ENCODE measurements around the gene KLHL30. TPM values are rescaled to one million over a fixed set of nuclear protein-coding genes. Genes with fewer than 3 reads are reported as not detected.

The KLHL30 gene
- total RNA-seq, 1 experiment from 2014 or later = not detected

GRCh38 chr2:238117199-238118154 is 21.0 kb upstream of the KLHL30 start:
- peaks cover 12% of the 10 kb centered on the region for H3K27me3 Mint-ChIP-seq (ENCODE audit: low read depth)
- Histone ChIP-seq H3K4ac (ENCODE audit: low read depth, low read length) (no peak overlapping the region), H3T11ph (ENCODE audit: low read length) (no peak overlapping the region), H3K4me1 (ENCODE audit: insufficient read depth, low read length) (no peaks in the 10 kb centered on the region), H3K56ac (ENCODE audit: insufficient read length, low read depth, low read length) (no peak overlapping the region), H4K91ac (ENCODE audit: insufficient read length, low read depth, low read length) (no peak overlapping the region), H4K5ac (ENCODE audit: insufficient read length, low read depth, low read length) (no peak overlapping the region), H3K79me1 (ENCODE audit: insufficient read depth, low read depth, low read length, poor library complexity, severe bottlenecking) (no peaks in the 10 kb centered on the region), H2AK5ac (ENCODE audit: insufficient read length, low read length) (no peak overlapping the region), H3K79me2 (ENCODE audit: insufficient read depth, low read length) (no peaks in the 10 kb centered on the region), H3K23me2 (ENCODE audit: insufficient read length, low read depth, low read length, poor library complexity, severe bottlenecking) (peaks cover 5% of the 10 kb centered on the region), H3K14ac (ENCODE audit: insufficient read depth, low read length) (no peak overlapping the region; the same call in 1 of the 2 replicates), H3K27me3 (ENCODE audit: insufficient read depth, low read length) (no peaks in the 10 kb centered on the region), H2AFZ (ENCODE audit: low read length) (no peak overlapping the region), H3K9me3 (ENCODE audit: control insufficient read depth, low read depth, low read length) (no peaks in the 10 kb centered on the region), H2BK20ac (ENCODE audit: low read depth, low read length, poor library complexity, severe bottlenecking) (no peak overlapping the region), H3K23ac (ENCODE audit: insufficient read length, low read depth, low read length) (no peak overlapping the region), H3K18ac (ENCODE audit: insufficient read length, low read depth, low read length) (no peak overlapping the region), H2BK15ac (ENCODE audit: low read depth, low read length) (no peak overlapping the region), H4K20me1 (ENCODE audit: control insufficient read depth, insufficient read depth, insufficient read length) (no peaks in the 10 kb centered on the region), H2BK120ac (ENCODE audit: low read depth, low read length, poor library complexity, severe bottlenecking) (no peak overlapping the region), H3K4me2 (ENCODE audit: insufficient read depth, insufficient read length, low read length) (no peak overlapping the region), H3K27ac (ENCODE audit: insufficient read length, low read depth, low read length) (no peak overlapping the region), H2BK12ac (ENCODE audit: insufficient read length, low read depth, low read length) (no peak overlapping the region), H2BK5ac (ENCODE audit: insufficient read length, low read length) (no peak overlapping the region), H4K8ac (replicated peaks; ENCODE audit: insufficient read length, low read depth, low read length) (no peak overlapping the region), H3K9ac (ENCODE audit: extremely low read depth, insufficient read length, low read length) (no peak overlapping the region)
- H3K4me1 Mint-ChIP-seq = no peaks in the 10 kb centered on the region; a peak in 1 of 4 replicates
- WGBS (ENCODE audit: extremely low coverage, insufficient read length, low lambda C conversion rate) = no CpG with 5 or more reads among the region's 11 CpGs
- no peak for DNase-seq
- H3K9me3 Mint-ChIP-seq = peaks cover 12 to 21% of the 10 kb centered on the region in 2 experiments
- H3K4me3 Mint-ChIP-seq = no peak overlapping the region
- H3K36me3 Mint-ChIP-seq (ENCODE audit: insufficient read depth in 1 of 3, low read depth in 3 of 3) = peaks cover 0 to 9% (median 0%) of the 10 kb centered on the region in 3 experiments; a peak in 3 of 7 replicates
- no peak for TF ChIP-seq CTCF (conservative IDR thresholded peaks at IDR 0.05)
- H3K27ac Mint-ChIP-seq = no peak overlapping the region
